Skeletal muscle satellite cell (primary cell): Measurements from ENCODE around the gene SLC22A12.

Experiments used
- H3K27me3 ChIP-seq: 2 replicates; pipeline ENCODE4 v1.7.0; 2013; ENCODE audit warnings: low read length; ENCODE audit not compliant: control insufficient read depth, insufficient read depth
- H3K36me3 ChIP-seq: 2 replicates; pipeline ENCODE4 v1.7.0; 2013; ENCODE audit warnings: mild to moderate bottlenecking, control low read depth, low read length; ENCODE audit not compliant: insufficient read depth
- H3K4me1 ChIP-seq: 2 replicates; pipeline ENCODE4 v1.7.0; 2013; ENCODE audit warnings: low read length; ENCODE audit not compliant: control insufficient read depth, insufficient read depth
- H3K4me2 ChIP-seq: 2 replicates; pipeline ENCODE4 v1.7.0; 2013; ENCODE audit warnings: mild to moderate bottlenecking, low read length
- H3K4me3 ChIP-seq: 2 replicates; pipeline ENCODE4 v1.7.0; 2013; ENCODE audit warnings: low read length
- H3K9ac ChIP-seq: 2 replicates; pipeline ENCODE4 v1.7.0; 2013; ENCODE audit warnings: mild to moderate bottlenecking, low read depth, low read length, moderate library complexity
- H3K9me3 ChIP-seq: replicated peaks from 2 replicates; pipeline ENCODE4 v1.7.0; 2013; ENCODE audit warnings: mild to moderate bottlenecking, control low read depth, low read length

SLC22A12 gene

GRCh38 chr11:64577202-64577601 lies 13.8 kb upstream of the SLC22A12 start:
- no peaks in the 10 kb centered on the region for H3K36me3 ChIP-seq
- no peak overlapping the region for H3K4me2 ChIP-seq
- H3K9me3 ChIP-seq = no peaks in the 10 kb centered on the region
- no peaks in the 10 kb centered on the region for H3K4me1 ChIP-seq
- peaks cover 59% of the 10 kb centered on the region for H3K27me3 ChIP-seq
- no peak overlapping the region for H3K9ac ChIP-seq
- H3K4me3 ChIP-seq = no peak overlapping the region

DNA sequence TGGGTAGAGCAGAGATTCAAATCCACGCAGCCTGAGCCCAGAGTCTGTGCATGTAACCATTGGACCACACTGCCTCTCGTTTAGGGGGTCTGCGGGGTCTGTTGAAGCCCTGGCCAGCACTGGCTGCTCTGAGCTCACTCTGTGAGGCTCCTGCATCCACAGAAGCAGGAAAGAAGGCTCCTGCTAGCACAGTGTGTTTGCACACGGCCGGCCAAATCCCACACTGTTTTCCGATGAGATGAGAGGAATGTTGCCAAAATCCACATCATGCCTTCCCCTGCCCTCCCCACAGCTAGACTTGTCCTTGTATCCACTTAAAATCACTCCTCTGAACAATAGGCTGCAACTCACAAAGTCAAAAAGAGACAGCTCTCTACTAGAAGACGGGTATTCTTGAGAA lies 10.6 kb upstream of the SLC22A12 start:
- Histone ChIP-seq H3K27me3 (peaks cover 50% of the 10 kb centered on the region), H3K4me1 (peaks cover 6% of the 10 kb centered on the region), H3K4me2 (no peak overlapping the region), H3K9me3 (no peaks in the 10 kb centered on the region), H3K9ac (no peak overlapping the region), H3K36me3 (no peaks in the 10 kb centered on the region), H3K4me3 (no peak overlapping the region)

GRCh38 chr11:64581057-64581523 lies 9.9 kb upstream of the SLC22A12 start:
- Histone ChIP-seq H3K4me2 (no peak overlapping the region), H3K9ac (no peak overlapping the region), H3K36me3 (no peaks in the 10 kb centered on the region), H3K4me3 (no peak overlapping the region), H3K4me1 (peaks cover 6% of the 10 kb centered on the region), H3K27me3 (peaks cover 47% of the 10 kb centered on the region), H3K9me3 (no peaks in the 10 kb centered on the region)

- H3K9ac ChIP-seq = no peak overlapping the region
- H3K4me2 ChIP-seq = no peak overlapping the region
- peaks cover 6% of the 10 kb centered on the region for H3K4me1 ChIP-seq
- no peak overlapping the region for H3K4me3 ChIP-seq
- H3K36me3 ChIP-seq = no peaks in the 10 kb centered on the region
- H3K9me3 ChIP-seq = no peaks in the 10 kb centered on the region
- H3K27me3 ChIP-seq = peaks cover 47% of the 10 kb centered on the region
These were observed 8.1 kb upstream of the SLC22A12 start for GRCh38 chr11:64582885-64583284.

- Histone ChIP-seq H3K36me3 (no peaks in the 10 kb centered on the region), H3K4me3 (no peak overlapping the region), H3K4me1 (peaks cover 6% of the 10 kb centered on the region), H3K9ac (no peak overlapping the region), H3K4me2 (no peak overlapping the region), H3K27me3 (peaks cover 45% of the 10 kb centered on the region), H3K9me3 (no peaks in the 10 kb centered on the region)
These were observed 7.4 kb upstream of the SLC22A12 start for GRCh38 chr11:64583296-64584262.

- Histone ChIP-seq H3K27me3 (peaks cover 40% of the 10 kb centered on the region), H3K4me1 (peaks cover 6% of the 10 kb centered on the region), H3K36me3 (no peaks in the 10 kb centered on the region), H3K9ac (no peak overlapping the region), H3K4me2 (no peak overlapping the region), H3K9me3 (no peaks in the 10 kb centered on the region), H3K4me3 (no peak overlapping the region)
These were observed 5.9 kb upstream of the SLC22A12 start for GRCh38 chr11:64585150-64585549.

- H3K4me1 ChIP-seq = peaks cover 6% of the 10 kb centered on the region
- no peaks in the 10 kb centered on the region for H3K9me3 ChIP-seq
- H3K27me3 ChIP-seq = peaks cover 35% of the 10 kb centered on the region
- no peak overlapping the region for H3K9ac ChIP-seq
- H3K4me2 ChIP-seq = no peak overlapping the region
- H3K36me3 ChIP-seq = no peaks in the 10 kb centered on the region
- no peak overlapping the region for H3K4me3 ChIP-seq
These were observed 4.7 kb upstream of the SLC22A12 start for GRCh38 chr11:64586366-64586765.

- H3K36me3 ChIP-seq = no peaks in the 10 kb centered on the region
- H3K4me1 ChIP-seq = no peaks in the 10 kb centered on the region
- no peak overlapping the region for H3K4me2 ChIP-seq
- H3K4me3 ChIP-seq = no peak overlapping the region
- peaks cover 37% of the 10 kb centered on the region for H3K27me3 ChIP-seq
- H3K9ac ChIP-seq = no peak overlapping the region
- H3K9me3 ChIP-seq = no peaks in the 10 kb centered on the region
These were observed 2.3 kb upstream of the SLC22A12 start for GRCh38 chr11:64588701-64589100.

- no peaks in the 10 kb centered on the region for H3K36me3 ChIP-seq
- no peaks in the 10 kb centered on the region for H3K4me1 ChIP-seq
- no peak overlapping the region for H3K9ac ChIP-seq
- H3K4me3 ChIP-seq = no peak overlapping the region
- H3K27me3 ChIP-seq = peaks cover 19% of the 10 kb centered on the region
- H3K4me2 ChIP-seq = no peak overlapping the region
- H3K9me3 ChIP-seq = no peaks in the 10 kb centered on the region
These were observed 525 bp downstream of the SLC22A12 start for GRCh38 chr11:64591257-64592233.

DNA sequence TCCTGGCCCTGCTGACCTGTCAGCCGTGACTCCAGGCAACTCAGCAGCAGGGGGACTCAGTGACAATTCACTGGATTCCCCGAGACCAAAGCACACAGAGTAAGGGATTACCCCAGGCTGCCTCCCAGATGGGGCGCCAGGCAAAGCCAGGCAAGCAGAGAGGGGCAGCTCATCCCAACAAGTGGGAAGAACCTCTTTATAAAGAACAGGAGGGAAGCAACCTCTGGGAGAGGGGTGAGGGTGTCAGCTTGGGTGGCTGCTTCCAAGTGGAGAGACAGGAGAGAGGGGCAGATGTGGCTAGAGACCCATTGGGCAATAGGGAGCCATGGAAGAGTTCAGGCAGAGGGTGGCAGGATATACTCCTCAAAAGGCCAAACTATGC lies 1.2 kb downstream of the SLC22A12 start:
- H3K9me3 ChIP-seq = no peaks in the 10 kb centered on the region
- H3K4me3 ChIP-seq = no peak overlapping the region
- peaks cover 18% of the 10 kb centered on the region for H3K27me3 ChIP-seq
- H3K9ac ChIP-seq = no peak overlapping the region
- H3K4me2 ChIP-seq = no peak overlapping the region
- H3K36me3 ChIP-seq = no peaks in the 10 kb centered on the region
- H3K4me1 ChIP-seq = no peaks in the 10 kb centered on the region

- Histone ChIP-seq H3K4me3 (no peak overlapping the region), H3K36me3 (no peaks in the 10 kb centered on the region), H3K27me3 (peaks cover 18% of the 10 kb centered on the region), H3K4me1 (no peaks in the 10 kb centered on the region), H3K4me2 (no peak overlapping the region), H3K9me3 (no peaks in the 10 kb centered on the region), H3K9ac (no peak overlapping the region)
These were observed 1.6 kb downstream of the SLC22A12 start for GRCh38 chr11:64592656-64593055.
